ENCODE measurements around the gene ARHGAP8. TPM values are rescaled to one million over a fixed set of nuclear protein-coding genes. Genes with fewer than 3 reads are reported as not detected.
"Not testable (repeated sequence)": the region's sequence is repeated elsewhere in the genome, so short reads cannot be mapped to it uniquely, and the experiment has no call there.

The ARHGAP8 gene
- total and polyA plus RNA-seq, 2 of the 13 experiments (the other 11 are each of a cell fraction or from before 2014, with no cell fraction given) = 0.07 TPM; not detected in 1

GRCh38 chr22:44855855-44856254, 103.5 kb downstream of the ARHGAP8 start (continued):
- TF ChIP-seq SAFB2 (CRISPR knock-in tag; IDR thresholded peaks at IDR 0.05; ENCODE audit: borderline replicate concordance, low read depth) (no peak), MIER3 (CRISPR knock-in tag; IDR thresholded peaks at IDR 0.05; ENCODE audit: borderline replicate concordance) (no peak), JUN (CRISPR knock-in tag; IDR thresholded peaks at IDR 0.05) (no peak)

- H3K4me3 ChIP-seq (replicated peaks in 1 of 3; ENCODE audit: insufficient read depth in 1 of 3, low read depth in 2 of 3, low read length in 3 of 3); ATAC-seq; POLR2A ChIA-PET; H4K20me1 ChIP-seq (ENCODE audit: insufficient read depth, low read length); FAIRE-seq; H2AFZ ChIP-seq (ENCODE audit: low read length); H3K4me1 ChIP-seq (ENCODE audit: insufficient read depth, low read length); H3K9me3 ChIP-seq (ENCODE audit: low read length); H3K4me2 ChIP-seq (ENCODE audit: low read depth, low read length); H3K27ac ChIP-seq (ENCODE audit: extremely low read length, insufficient read depth, low read length); BruUV-seq (replicated peaks); DNase-seq (ENCODE audit: low spot score); H3K36me3 ChIP-seq (replicated peaks in 1 of 2; ENCODE audit: control insufficient read depth in 1 of 2, insufficient read depth in 2 of 2, low read length in 2 of 2); in situ Hi-C loops (cut with HindIII; ENCODE audit: extremely low pct_ligation_motif_present, low pct_unique_long_range_greater_than_20kb); H3K9ac ChIP-seq (ENCODE audit: insufficient read depth, low read depth, low read length); H3K79me2 ChIP-seq (ENCODE audit: insufficient read depth, low read length); intact Hi-C loops (cut with micrococcal nuclease; ENCODE audit: unreplicated experiment); CTCF ChIA-PET (ENCODE audit: low intra/inter-chr PET ratio, low total read pairs): not testable (repeated sequence)
- WGBS (ENCODE audit: low lambda C conversion rate) = 7% methylated on average over 7 of the region's 7 CpGs
- peaks cover 0 to 16% of the 10 kb centered on the region in 2 experiments; a peak in 2 of 5 replicates for H3K27me3 ChIP-seq (ENCODE audit: control insufficient read depth in 1 of 2, insufficient read depth in 2 of 2, low read length in 2 of 2)
These were observed 106.4 kb downstream of the ARHGAP8 start for GRCh38 chr22:44858819-44859218.

- no peaks in the 10 kb centered on the region for H3K4me1 ChIP-seq (ENCODE audit: insufficient read depth, low read length)
- H3K79me2 ChIP-seq (ENCODE audit: insufficient read depth, low read length) = no peaks in the 10 kb centered on the region
- DNase-seq (ENCODE audit: low spot score) (no peak), FAIRE-seq (no peak), ATAC-seq (no peak)
- in situ Hi-C loops (cut with HindIII; ENCODE audit: extremely low pct_ligation_motif_present, low pct_unique_long_range_greater_than_20kb) = no loop called here
- H3K27ac ChIP-seq (ENCODE audit: extremely low read length, insufficient read depth, low read length) = no peak overlapping the region
- H3K4me3 ChIP-seq (replicated peaks in 1 of 3; ENCODE audit: insufficient read depth in 1 of 3, low read depth in 2 of 3, low read length in 3 of 3) = no peak overlapping the region
- no peak overlapping the region for H2AFZ ChIP-seq (ENCODE audit: low read length)
- 0% methylated on average over 2 of the region's 13 CpGs for WGBS (ENCODE audit: low lambda C conversion rate)
- TF ChIP-seq ZEB1 (IDR thresholded peaks at IDR 0.05; ENCODE audit: insufficient replicate concordance, low read depth) (no peak), ADNP (CRISPR knock-in tag; IDR thresholded peaks at IDR 0.05) (no peak), ZSCAN25 (CRISPR knock-in tag; IDR thresholded peaks at IDR 0.05) (no peak), DRAP1 (CRISPR knock-in tag; IDR thresholded peaks at IDR 0.05) (no peak), NR3C1 (CRISPR knock-in tag; IDR thresholded peaks at IDR 0.05) (no peak), JUNB (CRISPR knock-in tag; IDR thresholded peaks at IDR 0.05; ENCODE audit: borderline replicate concordance) (no peak)
- no peak overlapping the region for H3K4me2 ChIP-seq (ENCODE audit: low read depth, low read length)
- H3K9ac ChIP-seq (ENCODE audit: insufficient read depth, low read depth, low read length) = no peak overlapping the region
- CTCF ChIA-PET (ENCODE audit: low intra/inter-chr PET ratio, low total read pairs) = no interaction called here
- intact Hi-C loops (cut with micrococcal nuclease; ENCODE audit: unreplicated experiment) = no loop called here
- H4K20me1 ChIP-seq (ENCODE audit: insufficient read depth, low read length) = no peaks in the 10 kb centered on the region
- POLR2A ChIA-PET = no interaction called here
- peaks cover 0 to 16% of the 10 kb centered on the region in 2 experiments; a peak in 2 of 5 replicates for H3K27me3 ChIP-seq (ENCODE audit: control insufficient read depth in 1 of 2, insufficient read depth in 2 of 2, low read length in 2 of 2)
- BruUV-seq (replicated peaks) = no TSS peak
- no peaks in the 10 kb centered on the region for H3K9me3 ChIP-seq (ENCODE audit: low read length)
- H3K36me3 ChIP-seq (replicated peaks in 1 of 2; ENCODE audit: control insufficient read depth in 1 of 2, insufficient read depth in 2 of 2, low read length in 2 of 2) = no peaks in the 10 kb centered on the region
These were observed 107.3 kb downstream of the ARHGAP8 start for GRCh38 chr22:44859641-44860040.
